OCI-M1 (cell line): ENCODE data around the gene SLC4A2.

Experiments used
- DNase-seq: peaks from one replicate; lab custom pipeline; 2025; lab: John Stamatoyannopoulos, UW

The SLC4A2 gene

DNA sequence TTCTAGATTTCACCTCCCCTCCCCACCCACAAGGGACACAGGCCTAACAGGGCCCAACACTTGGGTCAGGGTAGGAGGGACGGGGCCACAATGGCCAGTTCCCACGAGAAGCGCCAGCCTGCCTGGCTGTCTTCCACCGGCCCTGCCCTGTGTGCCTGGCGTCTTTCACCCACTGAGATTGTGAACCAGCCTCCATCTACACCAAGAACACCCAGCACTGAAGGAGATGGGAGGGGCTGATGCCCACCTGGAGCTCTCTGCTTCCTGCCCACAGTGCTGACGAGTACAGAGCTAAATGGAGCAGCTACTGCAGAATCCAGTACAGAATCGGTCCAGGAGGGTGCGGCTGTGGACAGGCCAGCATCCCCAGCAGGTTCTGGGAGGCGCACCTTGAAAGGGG lies 13.4 kb upstream of the SLC4A2 start:
- DNase-seq = no peak

DNA sequence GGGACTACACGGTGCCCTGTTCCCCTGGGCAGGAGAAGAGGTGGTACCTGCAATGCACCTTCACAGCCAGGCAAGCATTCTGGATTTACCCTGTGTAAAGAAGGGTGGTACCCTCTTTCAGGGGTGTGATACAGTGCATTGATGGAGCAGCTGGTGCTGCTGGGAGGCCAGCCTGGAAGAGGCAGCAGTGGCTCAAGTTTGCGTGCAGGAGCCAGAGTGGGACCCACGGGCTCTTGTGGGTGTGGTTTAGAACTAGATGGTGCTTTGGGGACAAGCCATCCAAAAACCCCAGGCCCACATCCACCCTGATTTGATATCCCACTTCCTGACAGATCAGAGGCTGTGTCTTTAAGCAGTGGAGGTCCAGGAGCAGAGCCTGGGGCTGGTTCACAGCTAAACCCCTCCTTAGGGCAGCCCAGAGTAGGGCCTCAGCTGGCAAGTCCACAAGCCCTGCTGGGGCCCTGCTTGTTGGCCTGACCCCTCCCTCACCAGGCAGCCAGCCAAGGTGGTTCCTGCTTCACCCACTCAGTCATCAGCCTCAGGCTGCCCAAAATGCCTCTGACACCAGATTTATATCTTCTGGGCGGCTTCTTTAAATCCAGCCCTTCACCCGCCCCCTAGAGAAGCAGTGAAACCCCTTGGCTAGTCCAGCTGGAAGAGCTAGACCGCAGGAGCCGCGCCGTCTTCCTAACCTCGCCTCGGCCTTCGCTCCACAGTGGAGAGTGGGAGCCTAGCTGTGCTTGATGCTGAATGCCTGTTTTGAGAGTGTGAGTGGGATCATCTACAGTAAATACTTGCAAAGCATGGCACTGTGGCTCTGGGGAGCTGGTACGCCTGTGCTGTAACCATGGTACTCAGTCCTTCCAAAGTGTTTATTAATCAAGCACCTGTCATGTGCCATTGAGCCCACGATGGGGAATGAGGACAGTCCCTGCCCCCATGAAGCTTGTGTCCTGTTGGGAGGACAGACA lies 12.5 kb upstream of the SLC4A2 start:
- peak; percentile 40 for DNase-seq

DNA sequence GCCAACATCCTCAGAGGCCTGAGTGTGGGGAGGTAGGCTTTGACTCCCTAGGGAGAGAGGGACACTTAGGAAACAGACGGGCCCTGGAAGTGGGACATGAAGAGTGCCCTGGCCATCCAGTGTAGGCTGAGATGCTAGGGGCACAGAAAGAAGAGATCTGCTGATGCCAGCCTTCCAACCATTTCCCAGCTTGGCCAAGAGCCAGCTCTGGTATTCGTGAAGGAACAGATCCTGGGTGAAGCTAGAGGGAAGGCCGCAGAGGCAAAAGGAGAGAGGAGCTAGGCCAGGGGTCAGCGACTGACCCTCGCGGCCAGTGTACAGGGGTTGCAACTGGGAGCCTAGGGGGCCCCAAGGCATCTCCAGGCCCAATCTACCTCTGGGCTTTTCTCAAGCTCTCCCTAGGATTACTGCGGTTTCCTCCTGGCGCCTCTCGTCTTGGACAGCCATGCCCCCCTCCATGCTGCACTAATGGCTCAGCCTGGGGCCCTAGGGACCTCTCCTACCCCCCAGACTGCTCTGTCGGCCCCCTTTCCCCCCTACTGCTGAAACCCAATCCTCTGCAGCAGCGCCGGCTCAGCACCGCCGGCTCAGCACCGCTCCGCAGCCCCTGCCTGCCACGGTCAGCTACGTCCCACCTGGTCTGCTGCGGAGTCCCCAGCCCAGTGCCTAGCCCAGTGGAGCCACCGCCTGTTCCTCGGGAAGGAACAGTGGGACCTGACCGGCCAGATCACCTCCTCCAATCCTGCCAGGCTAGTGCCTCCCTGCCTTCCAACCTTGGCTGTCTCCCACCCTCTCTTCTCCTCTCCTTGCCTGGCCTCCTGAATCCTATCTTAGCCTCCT lies 11.2 kb upstream of the SLC4A2 start, which contains the start of gene ASIC3:
Gene ASIC3, plus strand, starts transcription at position 556 of the 840 bp plus-strand sequence. CDS start 355 bp downstream, outside the sequence.
- DNase-seq = no peak

DNA sequence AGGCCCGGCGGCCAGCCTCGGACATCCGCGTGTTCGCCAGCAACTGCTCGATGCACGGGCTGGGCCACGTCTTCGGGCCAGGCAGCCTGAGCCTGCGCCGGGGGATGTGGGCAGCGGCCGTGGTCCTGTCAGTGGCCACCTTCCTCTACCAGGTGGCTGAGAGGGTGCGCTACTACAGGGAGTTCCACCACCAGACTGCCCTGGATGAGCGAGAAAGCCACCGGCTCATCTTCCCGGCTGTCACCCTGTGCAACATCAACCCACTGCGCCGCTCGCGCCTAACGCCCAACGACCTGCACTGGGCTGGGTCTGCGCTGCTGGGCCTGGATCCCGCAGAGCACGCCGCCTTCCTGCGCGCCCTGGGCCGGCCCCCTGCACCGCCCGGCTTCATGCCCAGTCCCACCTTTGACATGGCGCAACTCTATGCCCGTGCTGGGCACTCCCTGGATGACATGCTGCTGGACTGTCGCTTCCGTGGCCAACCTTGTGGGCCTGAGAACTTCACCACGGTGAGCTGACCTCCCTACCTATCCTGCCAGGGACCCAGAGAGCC lies 10.4 kb upstream of the SLC4A2 start:
- no peak for DNase-seq

DNA sequence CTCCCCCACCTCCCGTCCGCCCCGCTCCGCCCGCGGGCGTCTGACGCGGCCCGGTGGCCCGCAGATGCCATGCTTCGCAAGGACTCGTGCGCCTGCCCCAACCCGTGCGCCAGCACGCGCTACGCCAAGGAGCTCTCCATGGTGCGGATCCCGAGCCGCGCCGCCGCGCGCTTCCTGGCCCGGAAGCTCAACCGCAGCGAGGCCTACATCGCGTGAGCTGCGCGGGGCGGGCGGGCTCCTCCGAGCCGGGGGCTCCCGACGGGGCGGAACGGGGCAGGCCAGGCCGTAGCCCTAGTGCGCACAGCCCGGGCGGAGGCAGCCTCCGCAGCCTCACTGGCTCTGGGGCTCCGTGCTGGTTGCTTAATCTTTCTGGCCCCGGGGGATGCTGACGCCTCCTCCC lies 8.3 kb upstream of the SLC4A2 start:
- peak; percentile 58 for DNase-seq

DNA sequence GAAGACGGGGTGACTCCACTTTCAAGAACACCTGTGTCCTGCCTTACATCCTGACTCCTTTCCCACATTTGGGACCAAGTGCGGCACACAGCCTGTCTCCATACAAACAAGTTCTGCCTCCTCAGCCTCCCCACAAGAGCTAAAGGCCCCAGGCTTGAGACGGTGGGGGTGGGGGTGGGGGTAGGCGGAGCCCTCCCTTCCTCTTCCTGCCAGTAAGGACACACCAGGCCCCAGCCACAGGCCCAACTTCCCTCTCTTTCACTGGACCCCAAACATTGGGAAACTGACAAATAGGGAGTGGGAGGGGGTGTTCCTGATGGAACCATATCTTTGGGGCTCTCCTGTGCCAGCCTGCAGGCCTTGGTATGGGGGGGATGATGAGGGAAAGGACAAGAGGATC lies 6.3 kb upstream of the SLC4A2 start:
- no peak for DNase-seq

DNA sequence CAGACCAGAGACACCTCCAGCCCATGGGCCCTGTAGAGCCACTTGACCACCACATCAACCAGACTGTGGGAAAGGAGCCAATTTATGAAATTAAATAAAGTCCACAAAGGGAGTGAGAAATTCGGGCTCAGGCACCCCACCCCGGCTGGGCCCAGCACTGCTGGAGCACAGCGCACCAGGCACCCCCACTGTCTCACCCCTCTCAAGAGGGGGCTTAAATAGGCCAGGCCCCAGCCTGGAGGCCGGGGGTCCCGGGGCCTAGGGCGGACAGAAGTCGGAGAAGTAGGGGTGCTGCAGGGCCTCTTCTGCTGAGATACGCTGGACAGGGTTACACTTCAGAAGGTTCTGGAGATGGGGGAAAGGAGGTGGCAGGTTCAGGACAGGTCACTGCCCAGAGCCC lies 5.6 kb upstream of the SLC4A2 start:
- DNase-seq = no peak

DNA sequence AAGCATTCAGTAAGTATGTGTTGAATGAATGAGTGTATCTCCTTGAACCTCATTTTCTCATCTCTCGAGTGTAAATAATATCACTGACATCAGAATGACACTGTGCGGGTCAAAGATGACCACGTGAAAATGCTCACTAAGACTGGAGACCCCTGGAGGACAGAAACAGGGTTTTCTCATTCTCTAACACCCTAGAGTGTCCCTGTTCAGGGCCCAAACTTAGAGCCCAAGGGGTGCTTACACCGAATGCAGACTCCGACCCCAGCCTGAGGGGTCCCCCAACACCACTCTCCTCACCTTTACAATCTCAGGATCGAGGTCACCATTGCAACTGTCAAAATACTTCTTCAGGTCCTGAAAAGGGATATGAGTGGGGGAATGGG lies 3.1 kb upstream of the SLC4A2 start:
- DNase-seq = peak; percentile 0

DNA sequence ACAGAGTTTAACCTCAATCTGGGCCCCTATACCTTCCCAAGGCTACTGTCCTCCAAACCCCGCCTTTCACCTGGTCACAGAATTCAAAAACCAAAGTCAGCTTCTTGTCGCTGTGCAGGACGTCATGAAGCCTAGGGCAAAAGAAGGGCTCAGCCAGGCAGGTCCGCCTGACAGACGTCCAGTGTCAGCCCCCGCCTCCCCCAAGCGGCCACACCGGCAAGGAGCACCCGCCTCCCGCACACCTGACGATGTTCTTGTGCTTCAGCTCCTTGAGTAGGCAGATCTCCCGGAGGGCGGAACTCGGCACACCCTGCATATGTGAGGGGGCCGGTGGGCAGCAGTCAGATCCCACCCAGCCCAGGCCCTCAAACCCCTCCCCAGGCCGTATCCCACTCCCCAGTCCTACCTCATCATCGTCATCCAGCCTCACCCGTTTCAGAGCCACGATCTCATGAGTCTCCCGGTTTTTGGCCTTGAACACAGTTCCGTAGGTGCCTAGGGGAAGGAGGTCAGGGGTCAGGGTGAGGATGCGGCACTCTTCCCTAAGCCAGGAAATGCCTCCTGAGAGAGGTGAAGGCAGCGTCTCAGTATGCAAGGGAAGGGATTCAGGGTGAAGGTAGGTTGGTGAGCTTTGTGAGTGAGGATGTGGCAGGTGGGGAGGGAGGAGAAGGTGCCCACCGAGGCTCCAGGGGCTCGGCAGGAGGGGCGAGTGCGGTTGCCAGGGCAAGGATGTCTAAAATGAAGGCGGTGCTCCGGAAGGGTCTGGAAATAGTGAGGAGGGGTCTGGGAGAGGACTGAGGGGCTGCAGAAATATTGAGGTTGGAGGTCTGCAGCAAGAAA lies 2.5 kb upstream of the SLC4A2 start:
- no peak for DNase-seq

DNA sequence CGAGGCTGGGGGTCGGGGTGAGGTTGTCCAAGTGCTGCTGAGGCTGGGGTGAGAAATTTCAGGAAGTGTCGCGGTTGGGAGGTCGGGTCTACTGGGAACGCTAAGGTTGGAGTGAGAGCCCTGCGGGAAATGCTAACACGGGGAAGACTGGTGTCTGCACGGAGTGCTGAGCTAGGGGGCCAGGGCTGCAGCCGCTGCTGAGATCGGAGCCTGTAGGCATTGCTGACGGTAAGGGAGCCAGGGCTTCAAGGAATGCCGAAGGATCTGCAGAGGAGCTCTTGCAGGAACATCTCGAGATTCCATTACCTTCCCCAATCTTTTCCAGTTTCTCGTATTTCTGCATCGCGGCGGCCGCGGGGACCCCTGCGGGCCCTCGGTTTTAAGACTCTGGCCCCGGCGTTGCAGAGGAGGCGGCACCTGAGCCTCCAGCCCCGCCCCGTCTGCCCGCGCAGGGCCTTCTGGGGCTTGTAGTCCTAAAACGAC lies 1.8 kb upstream of the SLC4A2 start, which contains the start of gene CDK5:
Gene CDK5, minus strand, starts transcription at position 392 of the 483 bp plus-strand sequence. Its CDS starts 49 bp downstream, at position 343.
- no peak for DNase-seq

DNA sequence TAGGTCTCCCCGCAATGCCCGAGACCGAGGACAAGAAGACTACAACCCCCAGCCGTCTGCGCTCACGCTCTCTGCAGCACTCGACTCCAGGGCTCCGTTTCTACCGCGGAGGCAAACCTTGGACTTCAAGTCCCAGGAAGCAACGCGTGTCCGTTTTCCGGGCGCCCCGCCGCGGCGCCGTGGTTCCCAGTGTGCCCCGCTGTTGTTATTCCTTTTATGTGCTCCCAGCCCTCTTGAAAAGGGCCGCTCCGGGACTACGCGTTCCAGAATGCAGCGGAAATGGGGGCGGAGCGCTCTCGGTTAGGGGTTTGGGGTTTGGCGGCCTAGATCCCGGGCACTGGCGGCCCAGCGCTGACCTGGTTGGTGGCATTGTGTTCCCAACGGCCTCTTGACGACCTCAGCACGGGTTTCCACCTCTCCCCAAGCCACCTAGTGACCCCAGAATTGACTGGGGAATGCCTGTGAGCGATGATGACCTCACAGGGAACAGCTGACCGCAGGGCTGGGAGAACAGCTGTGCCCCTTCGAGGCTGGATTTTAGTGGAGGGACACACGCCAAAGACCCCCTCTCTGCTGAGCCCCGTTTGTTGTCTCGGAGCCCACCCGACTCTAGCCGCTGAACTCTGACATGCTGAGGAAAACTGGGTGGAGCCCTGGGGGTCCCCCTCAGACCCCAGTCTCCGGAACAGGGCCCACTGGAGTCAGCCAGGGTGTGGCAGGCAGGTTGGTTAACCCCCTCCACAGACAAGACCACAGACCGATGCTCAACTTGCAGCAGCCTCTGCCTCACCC lies 1.2 kb upstream of the SLC4A2 start:
- peak; percentile 97 for DNase-seq

DNA sequence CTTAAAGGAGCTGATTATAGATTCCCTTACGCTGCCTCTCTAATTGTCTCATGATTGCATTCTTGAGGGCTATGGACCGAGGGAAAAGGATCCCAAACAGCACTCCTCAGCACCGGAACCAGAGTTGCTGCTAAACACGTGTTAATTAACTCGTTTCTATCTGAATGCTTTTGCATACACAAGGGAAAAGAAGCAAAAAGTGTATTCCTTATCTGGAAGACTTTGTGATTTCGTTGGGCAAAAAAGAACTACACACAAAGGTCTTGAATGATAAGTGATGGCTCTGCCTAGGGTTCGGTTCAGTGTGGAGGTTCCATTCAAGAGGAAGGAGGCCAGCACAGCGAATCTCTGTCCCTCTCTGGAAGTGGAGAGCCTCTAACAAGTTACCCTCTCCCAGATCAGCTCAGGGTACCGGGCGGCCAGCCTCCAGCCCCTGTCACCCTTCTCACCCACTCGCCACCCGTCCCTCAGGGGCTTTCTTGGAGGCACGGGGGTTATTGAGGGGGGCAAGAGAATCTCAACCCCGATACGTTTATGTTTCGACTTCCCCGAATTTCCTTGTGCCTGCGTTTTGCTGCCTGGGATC lies 515 bp upstream of the SLC4A2 start:
- peak; percentile 68 for DNase-seq

DNA sequence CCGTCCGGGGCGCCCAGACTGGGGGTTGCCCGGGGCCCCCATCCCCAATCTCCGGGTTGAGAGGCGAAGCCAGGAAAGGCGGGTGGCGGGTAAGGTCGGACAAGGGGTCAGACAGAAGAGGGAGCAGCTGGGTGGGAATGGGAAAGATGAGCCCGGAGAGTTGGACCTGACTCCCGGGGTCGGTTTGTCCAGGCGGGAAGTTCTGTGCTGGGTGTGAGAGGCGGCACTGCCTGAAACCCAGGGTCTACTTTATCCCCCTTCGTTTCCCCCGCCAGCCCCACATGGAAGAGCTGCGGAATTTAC lies 675 bp downstream of the SLC4A2 start:
- no peak for DNase-seq

DNA sequence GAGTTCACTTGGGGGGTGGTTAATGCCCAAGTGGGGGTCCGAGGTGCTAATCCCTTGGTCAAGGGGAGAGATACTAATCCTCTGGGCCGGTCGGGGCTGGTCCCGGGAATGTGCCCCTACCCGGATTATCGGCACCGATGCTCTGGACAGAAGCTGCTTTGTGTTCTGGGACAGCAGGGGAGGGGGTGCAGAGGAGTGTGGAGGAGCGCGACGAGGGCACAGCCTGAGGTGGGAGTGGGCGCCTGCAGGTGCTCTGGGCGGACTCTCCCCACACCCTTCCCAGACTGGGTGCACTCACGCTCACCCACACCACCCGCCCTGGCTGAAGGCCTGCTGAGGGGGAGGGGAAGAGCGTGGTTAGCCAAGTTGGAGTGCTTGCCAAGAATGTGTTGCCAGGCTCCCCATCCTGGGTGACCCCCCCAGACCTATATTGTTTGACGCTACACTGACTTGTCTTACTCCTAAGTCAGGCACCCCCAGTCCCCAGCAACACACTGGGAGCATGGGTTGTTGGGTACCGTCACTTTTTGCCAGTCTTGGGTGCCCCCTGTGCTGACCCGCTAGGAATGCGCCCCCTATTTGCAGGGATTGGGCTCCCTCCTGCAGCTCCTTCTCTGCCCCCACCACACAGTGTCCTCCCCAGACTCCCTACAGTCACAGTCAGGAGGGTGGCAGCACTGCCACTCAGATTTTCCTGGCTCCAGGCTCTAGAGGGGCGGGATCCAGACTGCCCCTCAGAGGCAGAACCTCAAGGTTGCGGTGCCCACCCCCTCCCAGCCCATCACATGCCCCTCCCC lies 1.2 kb downstream of the SLC4A2 start:
- DNase-seq = peak; percentile 15

DNA sequence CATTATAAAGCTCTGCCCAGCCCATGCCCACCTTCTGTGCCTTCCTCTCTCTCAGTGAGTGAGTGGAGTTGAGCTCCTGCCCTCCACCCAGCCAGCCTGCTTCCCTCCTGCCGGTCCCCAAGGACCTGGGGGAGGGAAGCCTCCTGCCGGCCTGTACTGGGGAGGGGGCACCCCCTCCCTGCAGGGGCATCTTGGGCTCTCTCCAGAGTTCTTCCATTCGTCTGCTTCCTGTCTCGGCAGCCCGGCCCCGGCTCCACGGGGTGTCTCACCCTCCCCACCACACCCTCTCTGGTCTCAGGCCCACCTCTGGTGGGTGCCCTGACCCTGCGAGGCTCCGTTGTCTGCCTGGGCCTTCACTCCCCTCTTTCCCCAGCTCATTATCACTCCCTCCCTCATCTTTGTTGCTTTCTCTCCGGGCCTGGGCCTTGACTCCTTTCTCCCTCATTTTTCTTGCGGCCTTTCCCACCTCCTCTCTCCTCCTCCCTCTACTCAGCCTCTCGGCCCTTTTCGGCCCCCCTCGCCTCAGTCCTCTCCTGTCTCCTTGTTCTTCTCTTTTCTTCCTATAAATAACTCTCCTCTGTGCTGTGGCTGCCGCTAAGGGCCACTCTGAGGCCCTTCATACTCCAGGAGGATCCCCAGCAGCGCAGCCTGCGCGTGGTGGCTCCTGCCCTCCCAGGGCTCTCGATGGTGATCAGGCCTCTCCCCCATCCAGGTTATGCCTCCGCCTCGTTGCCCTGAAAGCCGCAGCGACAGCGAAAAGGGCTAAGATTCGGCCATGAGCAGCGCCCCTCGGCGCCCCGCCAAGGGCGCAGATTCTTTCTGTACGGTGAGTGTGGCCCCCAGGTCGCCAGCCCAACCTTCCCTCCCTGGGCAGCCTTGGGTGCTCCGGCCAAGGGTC lies 2.1 kb downstream of the SLC4A2 start:
- no peak for DNase-seq

DNA sequence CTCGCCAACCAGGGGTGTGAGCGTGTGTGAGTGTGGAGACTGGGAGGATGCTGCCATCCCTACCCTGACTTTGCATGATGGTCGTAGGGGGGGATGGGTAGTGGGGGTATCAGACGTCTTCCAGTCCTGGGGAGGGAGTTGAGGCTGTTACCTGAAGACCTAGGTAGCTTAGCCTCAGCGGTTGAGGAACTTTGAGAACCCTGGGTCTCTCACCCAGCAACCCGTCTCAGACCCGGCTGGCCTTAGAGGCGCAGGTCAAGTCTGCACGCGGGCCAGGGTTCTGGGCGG lies 2.7 kb downstream of the SLC4A2 start:
- DNase-seq = no peak

DNA sequence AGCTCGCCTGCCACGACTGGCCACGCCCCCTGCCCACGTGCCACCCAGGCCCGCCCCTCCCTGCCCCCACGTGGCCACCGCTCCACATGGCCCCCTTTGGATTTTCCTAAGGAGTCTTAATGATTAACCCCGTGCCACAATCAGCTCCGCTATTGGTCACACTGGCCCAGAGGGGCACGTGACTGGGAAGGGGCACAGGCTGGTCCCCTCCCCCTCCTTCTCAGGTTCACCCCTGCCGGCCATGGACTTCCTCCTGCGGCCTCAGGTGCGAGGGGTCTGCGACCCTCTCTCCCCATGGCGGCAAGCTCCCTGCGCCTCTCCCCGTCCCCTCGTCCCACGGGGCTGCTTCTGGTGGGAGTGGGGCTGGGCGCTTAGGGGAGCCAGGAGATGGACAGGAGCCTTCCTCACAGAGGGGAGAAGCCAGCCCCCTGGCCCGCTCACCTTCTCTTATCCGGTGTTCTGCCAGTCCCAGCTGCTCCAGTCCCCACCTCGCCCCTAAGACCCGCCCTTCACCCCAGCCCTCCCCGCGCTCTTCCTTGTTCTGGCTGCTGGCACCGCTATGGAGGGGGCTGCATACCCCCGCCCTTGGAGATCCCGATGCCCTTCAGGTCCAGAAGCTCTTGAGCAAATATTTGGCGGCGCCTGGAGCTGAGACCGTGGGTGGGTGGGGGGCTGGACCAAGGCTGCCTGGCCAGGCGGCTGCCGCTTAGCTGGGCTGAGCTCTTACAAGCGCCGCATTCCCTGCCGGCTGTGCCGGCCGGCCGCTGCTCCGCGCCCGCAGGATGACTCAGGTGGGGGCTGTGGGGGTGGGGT lies 3.2 kb downstream of the SLC4A2 start:
- DNase-seq = no peak

DNA sequence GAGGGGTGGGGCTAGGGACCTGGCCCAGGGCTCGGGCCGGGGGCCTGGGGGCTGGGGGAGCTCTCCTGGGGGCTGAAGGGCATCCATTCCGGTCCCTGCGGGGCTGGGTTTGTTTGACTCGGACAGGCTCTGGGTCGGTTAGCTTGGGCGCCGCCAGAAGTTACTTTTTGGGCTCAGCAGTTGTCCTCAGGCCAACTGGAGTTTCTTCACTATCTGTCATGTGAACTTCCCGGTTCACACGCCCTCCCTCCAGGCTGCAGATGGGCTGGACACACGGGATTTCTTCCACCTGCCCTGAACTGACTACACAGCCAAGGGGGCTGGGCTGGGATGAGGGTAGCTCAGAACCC lies 3.8 kb downstream of the SLC4A2 start:
- no peak for DNase-seq
